ENCODE results near the gene ARHGAP29. TPM values are rescaled to one million over a fixed set of nuclear protein-coding genes. Genes with fewer than 3 reads are reported as not detected.

Gene ARHGAP29
- total RNA-seq, 1 donor from 2014 or later: 19.9 TPM

GRCh38 chr1:94225845-94226244, 11.5 kb downstream of the ARHGAP29 start:
- H3K4me3 ChIP-seq (ENCODE audit: insufficient read depth, low read depth, low read length): no peak overlapping the region
- peaks cover 7% of the 10 kb centered on the region for H3K36me3 ChIP-seq (ENCODE audit: insufficient read depth, low read length)
- H3K79me2 ChIP-seq (ENCODE audit: insufficient read depth, low read length): peaks cover 97% of the 10 kb centered on the region
- Mint-ChIP-seq H3K36me3 (ENCODE audit: low read depth, unreplicated experiment) (no peaks in the 10 kb centered on the region), H3K27ac (ENCODE audit: unreplicated experiment) (no peak overlapping the region), H3K4me3 (ENCODE audit: unreplicated experiment) (no peak overlapping the region), H3K4me1 (ENCODE audit: low read depth, unreplicated experiment) (peaks cover 2% of the 10 kb centered on the region), H3K27me3 (ENCODE audit: low read depth, unreplicated experiment) (no peaks in the 10 kb centered on the region), H3K9me3 (ENCODE audit: unreplicated experiment) (no peaks in the 10 kb centered on the region)
- H3K27me3 ChIP-seq (ENCODE audit: insufficient read depth, low read length): no peaks in the 10 kb centered on the region
- H3K9ac ChIP-seq (ENCODE audit: low read length): no peak overlapping the region
- peaks cover 23% of the 10 kb centered on the region for H4K20me1 ChIP-seq (ENCODE audit: insufficient read depth, low read length)
- TF ChIP-seq CTCF (IDR thresholded peaks at IDR 0.05; ENCODE audit: insufficient read depth, low read depth, low read length): no peak
- no peak for TF ChIP-seq EZH2 (IDR thresholded peaks at IDR 0.05; ENCODE audit: insufficient read depth, low read length)
- no peak overlapping the region for H3K4me2 ChIP-seq (ENCODE audit: low read length)
- no peak overlapping the region for H2AFZ ChIP-seq (ENCODE audit: low read depth, low read length)
- H3K27ac ChIP-seq (ENCODE audit: low read depth, low read length): no peak overlapping the region
- H3K9me3 ChIP-seq (ENCODE audit: insufficient read depth, low read depth, low read length): no peaks in the 10 kb centered on the region
- FAIRE-seq (no peak), DNase-seq (ENCODE audit: low read depth) (no peak)
- no peaks in the 10 kb centered on the region for H3K4me1 ChIP-seq (ENCODE audit: insufficient read depth, low read length)

GRCh38 chr1:94218332-94218731, 19.1 kb downstream of the ARHGAP29 start:
- Mint-ChIP-seq H3K4me3 (ENCODE audit: unreplicated experiment) (no peak overlapping the region), H3K9me3 (ENCODE audit: unreplicated experiment) (no peaks in the 10 kb centered on the region), H3K27me3 (ENCODE audit: low read depth, unreplicated experiment) (no peaks in the 10 kb centered on the region), H3K36me3 (ENCODE audit: low read depth, unreplicated experiment) (peaks cover 5% of the 10 kb centered on the region), H3K4me1 (ENCODE audit: low read depth, unreplicated experiment) (peaks cover 3% of the 10 kb centered on the region), H3K27ac (ENCODE audit: unreplicated experiment) (no peak overlapping the region)
- H3K27me3 ChIP-seq (ENCODE audit: insufficient read depth, low read length): no peaks in the 10 kb centered on the region
- H3K4me2 ChIP-seq (ENCODE audit: low read length): no peak overlapping the region
- DNase-seq (ENCODE audit: low read depth) (no peak), FAIRE-seq (peak; percentile 26)
- H3K4me3 ChIP-seq (ENCODE audit: insufficient read depth, low read depth, low read length): no peak overlapping the region
- H3K9me3 ChIP-seq (ENCODE audit: insufficient read depth, low read depth, low read length): no peaks in the 10 kb centered on the region
- TF ChIP-seq EZH2 (IDR thresholded peaks at IDR 0.05; ENCODE audit: insufficient read depth, low read length): no peak
- TF ChIP-seq CTCF (IDR thresholded peaks at IDR 0.05; ENCODE audit: insufficient read depth, low read depth, low read length): no peak
- peaks cover 7% of the 10 kb centered on the region for H3K4me1 ChIP-seq (ENCODE audit: insufficient read depth, low read length)
- peaks cover 30% of the 10 kb centered on the region for H3K36me3 ChIP-seq (ENCODE audit: insufficient read depth, low read length)
- no peak overlapping the region for H3K27ac ChIP-seq (ENCODE audit: low read depth, low read length)
- no peak overlapping the region for H2AFZ ChIP-seq (ENCODE audit: low read depth, low read length)
- no peak overlapping the region for H3K9ac ChIP-seq (ENCODE audit: low read length)
- H3K79me2 ChIP-seq (ENCODE audit: insufficient read depth, low read length): peaks cover 94% of the 10 kb centered on the region
- H4K20me1 ChIP-seq (ENCODE audit: insufficient read depth, low read length): peaks cover 41% of the 10 kb centered on the region

GRCh38 chr1:94215955-94216354, 21.4 kb downstream of the ARHGAP29 start:
- Histone ChIP-seq H3K9ac (ENCODE audit: low read length) (no peak overlapping the region), H3K4me1 (ENCODE audit: insufficient read depth, low read length) (peaks cover 7% of the 10 kb centered on the region), H3K27me3 (ENCODE audit: insufficient read depth, low read length) (no peaks in the 10 kb centered on the region), H4K20me1 (ENCODE audit: insufficient read depth, low read length) (peaks cover 30% of the 10 kb centered on the region), H3K36me3 (ENCODE audit: insufficient read depth, low read length) (peaks cover 27% of the 10 kb centered on the region), H3K4me2 (ENCODE audit: low read length) (no peak overlapping the region), H3K79me2 (ENCODE audit: insufficient read depth, low read length) (peaks cover 90% of the 10 kb centered on the region), H2AFZ (ENCODE audit: low read depth, low read length) (no peak overlapping the region), H3K27ac (ENCODE audit: low read depth, low read length) (no peak overlapping the region), H3K4me3 (ENCODE audit: insufficient read depth, low read depth, low read length) (no peak overlapping the region), H3K9me3 (ENCODE audit: insufficient read depth, low read depth, low read length) (no peaks in the 10 kb centered on the region)
- no peak for TF ChIP-seq EZH2 (IDR thresholded peaks at IDR 0.05; ENCODE audit: insufficient read depth, low read length)
- TF ChIP-seq CTCF (IDR thresholded peaks at IDR 0.05; ENCODE audit: insufficient read depth, low read depth, low read length): no peak
- FAIRE-seq (no peak), DNase-seq (ENCODE audit: low read depth) (no peak)
- Mint-ChIP-seq H3K4me1 (ENCODE audit: low read depth, unreplicated experiment) (peaks cover 2% of the 10 kb centered on the region), H3K9me3 (ENCODE audit: unreplicated experiment) (no peaks in the 10 kb centered on the region), H3K36me3 (ENCODE audit: low read depth, unreplicated experiment) (peaks cover 5% of the 10 kb centered on the region), H3K27me3 (ENCODE audit: low read depth, unreplicated experiment) (no peaks in the 10 kb centered on the region), H3K4me3 (ENCODE audit: unreplicated experiment) (no peak overlapping the region), H3K27ac (ENCODE audit: unreplicated experiment) (no peak overlapping the region)

Data from astrocyte (in vitro differentiated cells and primary cell).